Endothelial cell of umbilical vein (primary cell): Measurements from ENCODE around the gene BCO2. TPM values are rescaled to one million over a fixed set of nuclear protein-coding genes. Genes with fewer than 3 reads are reported as not detected.

ENCODE experiments used
- BruUV-seq: library from RNA; stranded (reverse); fragments of 400-500 nt; replicated peaks from 2 replicates; lab custom pipeline; 2021; lab: Mats Ljungman, UMichigan
- CTCF ChIA-PET: fragments of 300-600, 350-600 bp; sonication (Branson Sonifier 250); formaldehyde crosslinking; loops from one replicate; lab custom pipeline; 2021; ENCODE audit warnings: antibody characterized with exemption, inconsistent platforms; lab: Charles Lee
- POLR2A ChIA-PET: fragments of 300-600, 350-600 bp; sonication (Branson Sonifier 250); formaldehyde crosslinking; loops from one replicate; lab custom pipeline; 2021; ENCODE audit warnings: antibody characterized with exemption, inconsistent platforms; lab: Charles Lee
- DNase-seq: peaks from one replicate; pipeline ENCODE4 v3.0.0-alpha.2; 2011; ENCODE audit warnings: low read depth, low spot score
- FAIRE-seq: peaks from 2 replicates; lab custom pipeline; 2011; peaks lifted over from hg19 to GRCh38; lab: Jason Lieb, UNC
- H2AFZ ChIP-seq: 2 replicates; pipeline ENCODE4 v1.6.0; 2012; ENCODE audit warnings: low read depth, low read length, control low read depth, inconsistent platforms
- H3K27ac ChIP-seq: 2 replicates; pipeline ENCODE4 v1.5.1; 2011; ENCODE audit warnings: low read depth, mild to moderate bottlenecking, control low read depth, low read length, moderate library complexity; ENCODE audit not compliant: insufficient read depth
- H3K27me3 ChIP-seq, 2 experiments: 2 replicates each; pipeline versions ENCODE4 v1.6.0 to v1.6.1; 2011; ENCODE audit warnings: low read length in 2 of 2, mixed read lengths in 1 of 2; ENCODE audit not compliant: control insufficient read depth in 2 of 2, insufficient read depth in 2 of 2
- H3K36me3 ChIP-seq, 2 experiments: 2 replicates in 1 of 2; 3 replicates in 1 of 2; pipeline ENCODE4 v1.5.1; 2011; ENCODE audit warnings: low read length in 2 of 2, mild to moderate bottlenecking in 1 of 2, moderate library complexity in 1 of 2; ENCODE audit not compliant: control insufficient read depth in 2 of 2, insufficient read depth in 2 of 2; ENCODE audit errors: extremely low read depth in 1 of 2
- H3K4me1 ChIP-seq: 3 replicates; pipeline ENCODE4 v1.5.1; 2011; ENCODE audit warnings: mild to moderate bottlenecking, low read length; ENCODE audit not compliant: control insufficient read depth, insufficient read depth; ENCODE audit errors: extremely low read depth
- H3K4me2 ChIP-seq: 2 replicates; pipeline ENCODE4 v1.6.1; 2011; ENCODE audit warnings: low read length, control low read depth, mixed read lengths; ENCODE audit not compliant: insufficient read depth
- H3K4me3 ChIP-seq, 3 experiments: fragments of 200-600 bp in 1 of 3; sonication (generic), shearing (Covaris generic) in 1 of 3; replicated peaks in 1 of 3; 2 replicates each; pipeline ENCODE4 v1.5.1; 2011 to 2016; ENCODE audit warnings: control low read depth in 3 of 3, low read length in 3 of 3, mild to moderate bottlenecking in 2 of 3, inconsistent platforms in 1 of 3, low read depth in 1 of 3, moderate library complexity in 1 of 3; ENCODE audit not compliant: insufficient read depth in 1 of 3
- H3K79me2 ChIP-seq: 2 replicates; pipeline ENCODE4 v1.6.0; 2012; ENCODE audit warnings: low read length, inconsistent platforms; ENCODE audit not compliant: control insufficient read depth, insufficient read depth
- H3K9ac ChIP-seq: replicated peaks from 2 replicates; pipeline ENCODE3; 2011; ENCODE audit warnings: low read length, control low read depth; ENCODE audit not compliant: insufficient read depth; ENCODE audit errors: extremely low read depth
- H3K9me1 ChIP-seq: replicated peaks from 3 replicates; pipeline ENCODE4 v1.6.0; 2011; ENCODE audit warnings: mild to moderate bottlenecking, low read length; ENCODE audit not compliant: control insufficient read depth, insufficient read depth; ENCODE audit errors: extremely low read depth
- H3K9me3 ChIP-seq: replicated peaks from 2 replicates; pipeline ENCODE4 v1.5.1; 2012; ENCODE audit warnings: low read length, inconsistent platforms; ENCODE audit not compliant: control insufficient read depth, insufficient read depth
- H4K20me1 ChIP-seq: replicated peaks from 2 replicates; pipeline ENCODE3; 2011; ENCODE audit warnings: mild to moderate bottlenecking, low read length; ENCODE audit not compliant: control insufficient read depth, insufficient read depth; ENCODE audit errors: extremely low read depth
- CTCF ChIP-seq, 2 donors: IDR thresholded peaks; 1 replicate in 1 of 2; 2 replicates in 1 of 2; pipeline ENCODE4 v1.5.1; 2011; ENCODE audit warnings: low read length in 2 of 2, mild to moderate bottlenecking in 2 of 2, moderate library complexity in 2 of 2, control low read depth in 1 of 2, inconsistent platforms in 1 of 2, low read depth in 1 of 2; ENCODE audit not compliant: insufficient read depth in 1 of 2; ENCODE audit errors: extremely low read depth in 1 of 2
- EZH2 ChIP-seq: IDR thresholded peaks from 2 replicates; pipeline ENCODE4 v1.6.1; 2012; ENCODE audit warnings: borderline replicate concordance, low read depth, mild to moderate bottlenecking, moderate library complexity, low read length, inconsistent platforms; ENCODE audit not compliant: severe bottlenecking
- FOS ChIP-seq: IDR thresholded peaks from 2 replicates; pipeline ENCODE4 v1.6.1; 2011; ENCODE audit warnings: mild to moderate bottlenecking, low read length, moderate library complexity, borderline replicate concordance; ENCODE audit not compliant: insufficient read depth
- GATA2 ChIP-seq: IDR thresholded peaks from 2 replicates; pipeline ENCODE4 v1.7.0; 2011; ENCODE audit warnings: low read depth, mild to moderate bottlenecking, moderate library complexity, mixed read lengths, low read length; ENCODE audit not compliant: insufficient read length, insufficient read depth
- JUN ChIP-seq: IDR thresholded peaks from 2 replicates; pipeline ENCODE4 v1.6.1; 2011; ENCODE audit warnings: borderline replicate concordance, low read depth; ENCODE audit not compliant: insufficient read length, insufficient read depth
- MYC ChIP-seq: IDR thresholded peaks from one replicate; pipeline ENCODE4 v1.6.1; 2011; ENCODE audit warnings: mild to moderate bottlenecking, low read depth, low read length
- POLR2A ChIP-seq: IDR thresholded peaks from 2 replicates; pipeline ENCODE4 v1.6.1; 2012; ENCODE audit warnings: low read depth, mild to moderate bottlenecking, control low read depth, low read length
- POLR2AphosphoS5 ChIP-seq: IDR thresholded peaks from 2 replicates; pipeline ENCODE4 v1.6.1; 2012; ENCODE audit warnings: low read depth, mild to moderate bottlenecking, control low read depth, low read length, moderate library complexity; ENCODE audit not compliant: insufficient read depth
- dilution Hi-C: fragments of 300-500 bp; cut with MboI; formaldehyde crosslinking; loops from one replicate; pipeline ENCODE4 v1.15.0; 2019; ENCODE audit warnings: low sequenced_read_pairs; ENCODE audit not compliant: extremely low pct_ligation_motif_present
- intact Hi-C: fragments of 100-400 bp; cut with micrococcal nuclease; formaldehyde crosslinking; loops from one replicate; pipeline ENCODE4 v1.10.0; 2022
- polyA plus RNA-seq, 4 experiments: library from polyadenylated mRNA; depleted of rRNA in 3 of 4; stranded (reverse) in 3 of 4; unstranded in 1 of 4; fragments of >200 nt; gene quantifications; 2 replicates each; pipeline versions ENCODE4 v1.2.1 to v1.2.3, GENCODE V29; 2011 to 2012; ENCODE audit warnings: missing spikeins in 1 of 4
- total RNA-seq: library from RNA; stranded (reverse); gene quantifications from 2 replicates; pipeline ENCODE4 v1.2.3, GENCODE V29; 2021
- TF ChIP-seq, protein P1 (sequence below): IDR thresholded peaks from 2 replicates; pipeline ENCODE4 v1.6.1; 2011; ENCODE audit not compliant: insufficient read depth, insufficient read length

The BCO2 gene
- total and polyA plus RNA-seq, 2 donors (not counting 3 experiments of a cell fraction or from before 2014, with no cell fraction given), result 0.58 to 1.9 TPM

GRCh38 chr11:112238041-112238440, 62.7 kb downstream of the BCO2 start:
- no peaks in the 10 kb centered on the region for H3K79me2 ChIP-seq
- FAIRE-seq, result no peak
- no peak overlapping the region for H3K4me2 ChIP-seq
- no peaks in the 10 kb centered on the region for H3K9me3 ChIP-seq
- no peaks in the 10 kb centered on the region for H4K20me1 ChIP-seq
- no peak overlapping the region for H3K27ac ChIP-seq
- BruUV-seq, result no TSS peak
- no peak for DNase-seq
- ChIA-PET POLR2A (no interaction called here), CTCF (interaction anchor here (0.9 kb wide), 1 partner anchor 42 kb away, joined by 3 read pairs; no protein-coding TSS in a partner anchor)
- no peak overlapping the region for H2AFZ ChIP-seq
- intact Hi-C loops, result no loop called here
- no peaks in the 10 kb centered on the region for H3K4me1 ChIP-seq
- no peak overlapping the region for H3K9ac ChIP-seq
- dilution Hi-C loops, result no loop called here
- peaks cover 9 to 12% of the 10 kb centered on the region in 2 experiments for H3K36me3 ChIP-seq
- no peaks in the 10 kb centered on the region for H3K27me3 ChIP-seq
- no peak for TF ChIP-seq GATA2
- TF ChIP-seq EZH2, result no peak
- TF ChIP-seq POLR2AphosphoS5, result no peak
- TF ChIP-seq CTCF (IDR thresholded peaks at IDR 0.05; ENCODE audit: extremely low read depth in 1 of 2, insufficient read depth in 1 of 2, low read depth in 1 of 2, low read length in 2 of 2), result no peak
- TF ChIP-seq MYC, result no peak
- no peak for TF ChIP-seq FOS
- TF ChIP-seq POLR2A, result no peak
- TF ChIP-seq, protein P1, sequence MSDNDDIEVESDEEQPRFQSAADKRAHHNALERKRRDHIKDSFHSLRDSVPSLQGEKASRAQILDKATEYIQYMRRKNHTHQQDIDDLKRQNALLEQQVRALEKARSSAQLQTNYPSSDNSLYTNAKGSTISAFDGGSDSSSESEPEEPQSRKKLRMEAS, result no peak
- no peak for TF ChIP-seq JUN
- no peak overlapping the region for H3K4me3 ChIP-seq
- H3K9me1 ChIP-seq, result no peaks in the 10 kb centered on the region
